ENCODE measurements around the gene HSPBP1.

- TF ChIP-seq CTCF (IDR thresholded peaks at IDR 0.05; ENCODE audit: low read length) (no peak), EZH2 (optimal IDR thresholded peaks at IDR 0.05; ENCODE audit: low read depth, low read length) (no peak), EZH2phosphoT487 (IDR thresholded peaks at IDR 0.05; ENCODE audit: low read length) (no peak)
These were observed 48.3 kb downstream of the HSPBP1 start for GRCh38 chr19:55231391-55232285.

Measured in MM.1S (cell line).